A549 (cell line): ENCODE results near the gene ANO9. TPM values are rescaled to one million over a fixed set of nuclear protein-coding genes. Genes with fewer than 3 reads are reported as not detected.

Source experiments
- ATAC-seq, 2 experiments: fragments of 200-7000 bp in 1 of 2; fragments of >200 bp in 1 of 2; cut with Nextera tagmentation in 1 of 2; cut with Tn5 transposase in 1 of 2; 3 replicates each; pipeline versions ENCODE4 v1.8.0 to v1.9.1; 2018 to 2020; ENCODE audit warnings: mild to moderate bottlenecking in 1 of 2, moderate library complexity in 1 of 2
- CTCF ChIA-PET: fragments of 300-600 bp; sonication (Branson Sonifier 250); formaldehyde crosslinking; extraction: SDS; loops from one replicate; lab custom pipeline; 2021; ENCODE audit warnings: antibody characterized with exemption, inconsistent platforms; lab: Yijun Ruan, JAX
- POLR2A ChIA-PET: fragments of 350-600 bp; formaldehyde crosslinking; extraction: SDS; loops from one replicate; lab custom pipeline; 2021; ENCODE audit warnings: antibody characterized with exemption, inconsistent platforms; lab: Yijun Ruan, JAX
- DNase-seq, 2 experiments: peaks; one replicate each; pipeline versions ENCODE4 v3.0.0 to v3.0.0-alpha.2; 2011 to 2016; ENCODE audit warnings: low read depth in 1 of 2, low spot score in 1 of 2
- FAIRE-seq: peaks from 2 replicates; lab custom pipeline; 2011; peaks lifted over from hg19 to GRCh38; lab: Jason Lieb, UNC
- H3K27ac ChIP-seq, 2 experiments: fragments of >200 bp; sonication (Bioruptor Twin); formaldehyde crosslinking; 3 replicates each; pipeline ENCODE4 v1.5.1; 2016 to 2017
- H3K4me1 ChIP-seq: fragments of >200 bp; sonication (Bioruptor Twin); formaldehyde crosslinking; 3 replicates; pipeline ENCODE4 v1.6.1; 2016
- H3K4me2 ChIP-seq: fragments of >200 bp; sonication (Bioruptor Twin); formaldehyde crosslinking; 3 replicates; pipeline ENCODE4 v1.6.1; 2016
- H3K4me3 ChIP-seq: fragments of >200 bp; sonication (Bioruptor Twin); formaldehyde crosslinking; 3 replicates; pipeline ENCODE4 v1.5.1; 2016
- H3K9me3 ChIP-seq: fragments of >200 bp; sonication (Bioruptor Twin); formaldehyde crosslinking; 3 replicates; pipeline ENCODE4 v1.6.1; 2016
- CBX8 ChIP-seq: fragments of 200-600 bp; sonication (generic); IDR thresholded peaks from 2 replicates; pipeline ENCODE4 v1.6.1; 2016
- CHD4 ChIP-seq: fragments of 200-600 bp; sonication (generic); IDR thresholded peaks from 2 replicates; pipeline ENCODE4 v1.6.1; 2016; ENCODE audit warnings: antibody characterized with exemption, mild to moderate bottlenecking, borderline replicate concordance
- EHF ChIP-seq: fragments of 250-450 bp; sonication (Bioruptor Pico); IDR thresholded peaks from 2 replicates; pipeline ENCODE4 v1.5.0; 2020; ENCODE audit warnings: mild to moderate bottlenecking
- EHMT2 ChIP-seq: fragments of 200-600 bp; sonication (generic); IDR thresholded peaks from 2 replicates; pipeline ENCODE4 v1.6.1; 2016; ENCODE audit warnings: antibody characterized with exemption, low read depth, mild to moderate bottlenecking, moderate library complexity
- EP300 ChIP-seq, 2 experiments: fragments of >200 bp; sonication (Bioruptor Twin); formaldehyde crosslinking; IDR thresholded peaks; 2 replicates in 1 of 2; 3 replicates in 1 of 2; pipeline ENCODE4 v1.6.1; 2016 to 2017
- FOXS1 ChIP-seq: fragments of 250-450 bp; sonication (Bioruptor Pico); IDR thresholded peaks from 2 replicates; pipeline ENCODE4 v1.5.0; 2020; ENCODE audit warnings: mild to moderate bottlenecking, moderate library complexity
- HDAC2 ChIP-seq: fragments of 200-600 bp; sonication (generic); IDR thresholded peaks from 2 replicates; pipeline ENCODE4 v1.6.1; 2016
- HEYL ChIP-seq: fragments of 250-450 bp; sonication (Bioruptor Pico); IDR thresholded peaks from 2 replicates; pipeline ENCODE4 v1.8.0; 2021; ENCODE audit warnings: mild to moderate bottlenecking, moderate library complexity
- MAZ ChIP-seq: fragments of 150-350 bp; IDR thresholded peaks from 2 replicates; pipeline ENCODE4 v1.6.1; 2014; ENCODE audit warnings: antibody characterized with exemption, low read depth, low read length, borderline replicate concordance
- NFE2L2 ChIP-seq: fragments of 150-350 bp; conservative IDR thresholded peaks from 2 replicates; pipeline ENCODE4 v1.6.1; 2014; ENCODE audit warnings: low read length
- NPAS2 ChIP-seq: fragments of 250-450 bp; sonication (Bioruptor Pico); IDR thresholded peaks from 2 replicates; pipeline ENCODE4 v1.8.0; 2022; ENCODE audit warnings: mild to moderate bottlenecking, moderate library complexity, borderline replicate concordance
- POLR2A ChIP-seq: IDR thresholded peaks from 2 replicates; pipeline ENCODE4 v1.6.1; 2012; ENCODE audit warnings: mild to moderate bottlenecking, low read length
- RAD21 ChIP-seq, 2 experiments: fragments of >200 bp in 1 of 2; sonication (Bioruptor Twin) in 1 of 2; formaldehyde crosslinking in 1 of 2; IDR thresholded peaks in 1 of 2; conservative IDR thresholded peaks in 1 of 2; 2 replicates in 1 of 2; 3 replicates in 1 of 2; pipeline ENCODE4 v1.6.1; 2012 to 2018; ENCODE audit warnings: inconsistent platforms in 1 of 2
- RARB ChIP-seq: fragments of 250-450 bp; sonication (Bioruptor Pico); IDR thresholded peaks from 2 replicates; pipeline ENCODE4 v1.8.0; 2021; ENCODE audit warnings: mild to moderate bottlenecking, moderate library complexity
- RCOR1 ChIP-seq: fragments of 150-350 bp; IDR thresholded peaks from 2 replicates; pipeline ENCODE4 v1.6.1; 2014; ENCODE audit warnings: antibody characterized with exemption, low read length, low read depth
- RFX5 ChIP-seq: fragments of 450-650 bp; IDR thresholded peaks from 2 replicates; pipeline ENCODE4 v1.7.1; 2014; ENCODE audit warnings: antibody characterized with exemption, mild to moderate bottlenecking, moderate library complexity
- RNF2 ChIP-seq: fragments of 200-600 bp; sonication (generic); IDR thresholded peaks from 2 replicates; pipeline ENCODE4 v1.6.1; 2016; ENCODE audit warnings: low read depth, mild to moderate bottlenecking, antibody characterized with exemption, moderate library complexity, borderline replicate concordance
- SREBF2 ChIP-seq: fragments of 450-650 bp; IDR thresholded peaks from 2 replicates; pipeline ENCODE4 v1.6.1; 2014; ENCODE audit warnings: mild to moderate bottlenecking, moderate library complexity
- ZSCAN20 ChIP-seq: fragments of 250-450 bp; sonication (Bioruptor Pico); IDR thresholded peaks from 2 replicates; pipeline ENCODE4 v1.8.0; 2022; ENCODE audit warnings: mild to moderate bottlenecking, moderate library complexity
- WGBS: methylation state at CpG from one replicate; pipeline ENCODE4 v1.1.6; 2017; ENCODE audit errors: missing lambda C conversion rate; 5-methylcytosine and 5-hydroxymethylcytosine counted together
- polyA plus RNA-seq, 4 experiments: library from polyadenylated mRNA; depleted of rRNA in 3 of 4; stranded (reverse); fragments of >200 nt; fragmentation: RNase III in 1 of 4; extraction: RNeasy Plus Mini Kit Qiagen cat#74134 plus additional on column Dnase treatment in 1 of 4; gene quantifications; 2 replicates in 3 of 4; 3 replicates in 1 of 4; pipeline ENCODE4 v1.2.3, GENCODE V29; 2011 to 2017
- TF ChIP-seq, protein P1 (sequence below): fragments of 250-450 bp; sonication (Bioruptor Pico); IDR thresholded peaks from 2 replicates; pipeline ENCODE4 v1.5.0; 2020; ENCODE audit warnings: low read depth, mild to moderate bottlenecking, moderate library complexity
- TF ChIP-seq, protein P2 (sequence below): IDR thresholded peaks from 2 replicates; pipeline ENCODE4 v1.6.1; 2012
- TF ChIP-seq, protein P3 (sequence below): fragments of 200-600 bp; sonication (generic); IDR thresholded peaks from 2 replicates; pipeline ENCODE4 v1.6.1; 2016; ENCODE audit warnings: antibody characterized with exemption, mild to moderate bottlenecking, moderate library complexity
- TF ChIP-seq, protein P4 (sequence below): IDR thresholded peaks from 2 replicates; pipeline ENCODE4 v1.6.1; 2012; ENCODE audit warnings: low read depth, borderline replicate concordance

ANO9 gene
- polyA plus RNA-seq, 2 of the 4 experiments (the other 2 are of a cell fraction): 0.50 to 0.66 TPM

DNA sequence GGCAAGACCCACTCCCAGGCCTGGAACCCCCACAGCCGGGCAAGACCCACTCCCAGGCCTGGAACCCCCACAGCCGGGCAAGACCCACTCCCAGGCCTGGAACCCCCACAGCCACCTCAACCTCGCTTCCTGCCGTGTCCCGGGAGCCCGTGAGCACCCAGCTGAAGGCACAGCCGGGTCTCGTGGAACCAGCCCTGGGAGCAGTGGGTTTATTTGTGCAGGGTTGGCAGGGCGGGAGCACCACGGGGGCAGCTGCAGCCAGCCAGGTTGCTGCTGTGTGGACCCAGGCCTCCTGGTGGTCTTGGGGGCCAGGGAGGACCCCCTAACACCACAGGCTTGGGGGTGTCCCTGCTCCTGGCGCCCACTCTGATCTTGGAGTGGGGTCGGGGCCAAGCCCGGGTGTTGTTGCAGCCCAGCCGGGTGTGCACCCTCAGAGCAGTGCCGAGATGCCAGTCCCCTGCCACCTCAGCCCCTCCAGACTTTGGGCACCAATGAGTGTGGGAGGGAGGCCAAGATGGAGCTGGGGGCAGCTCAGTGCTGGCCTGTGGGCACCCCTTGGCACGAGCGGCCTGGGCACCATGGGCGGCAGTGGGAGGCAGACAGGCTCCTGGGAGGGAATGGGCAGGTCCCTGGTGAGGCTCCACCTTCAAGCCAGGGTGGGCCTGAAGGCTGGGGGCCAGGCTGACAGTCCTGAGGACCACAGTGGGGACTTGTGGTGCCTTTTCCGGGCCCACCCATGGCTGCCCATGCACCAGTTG, 56.0 kb downstream of the ANO9 start:
- no peak for DNase-seq
- 50% methylated on average over 1 of the region's 19 CpGs for whole genome bisulfite sequencing
- ATAC-seq: no peak
- Histone ChIP-seq H3K9me3 (no peaks in the 10 kb centered on the region), H3K27ac (no peak overlapping the region), H3K4me2 (no peak overlapping the region), H3K4me1 (no peaks in the 10 kb centered on the region), H3K4me3 (no peak overlapping the region)
- TF ChIP-seq NFE2L2 (no peak), FOXS1 (CRISPR knock-in tag) (no peak), RAD21 (conservative IDR thresholded peaks at IDR 0.05 in 1 of 2, IDR thresholded peaks at IDR 0.05 in 1 of 2) (no peak), SREBF2 (no peak), RCOR1 (no peak), RNF2 (no peak), HDAC2 (no peak), POLR2A (no peak), ZSCAN20 (CRISPR knock-in tag) (no peak), EHMT2 (no peak), NPAS2 (CRISPR knock-in tag) (no peak), RFX5 (no peak), HEYL (CRISPR knock-in tag) (no peak), EP300 (IDR thresholded peaks at IDR 0.05) (no peak), MAZ (no peak)
- TF ChIP-seq, protein P1, sequence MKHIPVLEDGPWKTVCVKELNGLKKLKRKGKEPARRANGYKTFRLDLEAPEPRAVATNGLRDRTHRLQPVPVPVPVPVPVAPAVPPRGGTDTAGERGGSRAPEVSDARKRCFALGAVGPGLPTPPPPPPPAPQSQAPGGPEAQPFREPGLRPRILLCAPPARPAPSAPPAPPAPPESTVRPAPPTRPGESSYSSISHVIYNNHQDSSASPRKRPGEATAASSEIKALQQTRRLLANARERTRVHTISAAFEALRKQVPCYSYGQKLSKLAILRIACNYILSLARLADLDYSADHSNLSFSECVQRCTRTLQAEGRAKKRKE (CRISPR knock-in tag): no peak
- TF ChIP-seq, protein P2, sequence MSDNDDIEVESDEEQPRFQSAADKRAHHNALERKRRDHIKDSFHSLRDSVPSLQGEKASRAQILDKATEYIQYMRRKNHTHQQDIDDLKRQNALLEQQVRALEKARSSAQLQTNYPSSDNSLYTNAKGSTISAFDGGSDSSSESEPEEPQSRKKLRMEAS: no peak
- POLR2A ChIA-PET: no interaction called here
- FAIRE-seq: no peak
- CTCF ChIA-PET: interaction anchor here (1.1 to 1.4 kb wide), 2 partner anchors 13 to 23 kb away, joined by 3 to 5 read pairs; no protein-coding TSS in a partner anchor

DNA sequence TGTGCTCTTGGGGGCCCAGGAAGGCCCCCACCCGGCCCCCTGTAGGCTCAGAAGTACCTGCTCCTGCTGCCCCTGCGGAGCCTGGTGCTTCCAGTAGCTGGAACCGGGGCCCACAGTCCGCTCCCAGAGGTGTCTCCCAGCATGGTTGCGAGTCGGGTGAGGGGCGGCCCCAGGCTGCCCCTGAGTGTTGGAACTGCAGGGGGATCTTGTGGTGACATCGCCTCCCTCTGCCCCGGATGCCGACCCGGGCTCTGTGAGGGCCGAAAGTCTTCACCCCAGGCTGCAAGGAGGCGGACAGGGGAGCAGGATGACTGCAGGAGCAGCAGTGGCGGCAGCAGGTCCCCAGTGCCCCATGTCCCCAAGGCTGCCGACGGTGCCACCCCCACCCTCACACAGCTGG, 57.3 kb downstream of the ANO9 start:
- Histone ChIP-seq H3K9me3 (no peaks in the 10 kb centered on the region), H3K4me2 (no peak overlapping the region), H3K27ac (no peak overlapping the region), H3K4me3 (no peak overlapping the region), H3K4me1 (no peaks in the 10 kb centered on the region)
- DNase-seq: no peak
- no peak for ATAC-seq
- ChIA-PET POLR2A (no interaction called here), CTCF (interaction anchor here (1.7 kb wide), 1 partner anchor 64 kb away, joined by 4 read pairs; no protein-coding TSS in a partner anchor)
- FAIRE-seq: no peak
- 92% methylated on average over 7 of the region's 16 CpGs for WGBS
- TF ChIP-seq, protein P3, sequence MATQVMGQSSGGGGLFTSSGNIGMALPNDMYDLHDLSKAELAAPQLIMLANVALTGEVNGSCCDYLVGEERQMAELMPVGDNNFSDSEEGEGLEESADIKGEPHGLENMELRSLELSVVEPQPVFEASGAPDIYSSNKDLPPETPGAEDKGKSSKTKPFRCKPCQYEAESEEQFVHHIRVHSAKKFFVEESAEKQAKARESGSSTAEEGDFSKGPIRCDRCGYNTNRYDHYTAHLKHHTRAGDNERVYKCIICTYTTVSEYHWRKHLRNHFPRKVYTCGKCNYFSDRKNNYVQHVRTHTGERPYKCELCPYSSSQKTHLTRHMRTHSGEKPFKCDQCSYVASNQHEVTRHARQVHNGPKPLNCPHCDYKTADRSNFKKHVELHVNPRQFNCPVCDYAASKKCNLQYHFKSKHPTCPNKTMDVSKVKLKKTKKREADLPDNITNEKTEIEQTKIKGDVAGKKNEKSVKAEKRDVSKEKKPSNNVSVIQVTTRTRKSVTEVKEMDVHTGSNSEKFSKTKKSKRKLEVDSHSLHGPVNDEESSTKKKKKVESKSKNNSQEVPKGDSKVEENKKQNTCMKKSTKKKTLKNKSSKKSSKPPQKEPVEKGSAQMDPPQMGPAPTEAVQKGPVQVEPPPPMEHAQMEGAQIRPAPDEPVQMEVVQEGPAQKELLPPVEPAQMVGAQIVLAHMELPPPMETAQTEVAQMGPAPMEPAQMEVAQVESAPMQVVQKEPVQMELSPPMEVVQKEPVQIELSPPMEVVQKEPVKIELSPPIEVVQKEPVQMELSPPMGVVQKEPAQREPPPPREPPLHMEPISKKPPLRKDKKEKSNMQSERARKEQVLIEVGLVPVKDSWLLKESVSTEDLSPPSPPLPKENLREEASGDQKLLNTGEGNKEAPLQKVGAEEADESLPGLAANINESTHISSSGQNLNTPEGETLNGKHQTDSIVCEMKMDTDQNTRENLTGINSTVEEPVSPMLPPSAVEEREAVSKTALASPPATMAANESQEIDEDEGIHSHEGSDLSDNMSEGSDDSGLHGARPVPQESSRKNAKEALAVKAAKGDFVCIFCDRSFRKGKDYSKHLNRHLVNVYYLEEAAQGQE: no peak
- TF ChIP-seq RARB (CRISPR knock-in tag) (no peak), SREBF2 (no peak), CHD4 (no peak), EHF (no peak), ZSCAN20 (CRISPR knock-in tag) (no peak), CBX8 (no peak)
- TF ChIP-seq, protein P4, sequence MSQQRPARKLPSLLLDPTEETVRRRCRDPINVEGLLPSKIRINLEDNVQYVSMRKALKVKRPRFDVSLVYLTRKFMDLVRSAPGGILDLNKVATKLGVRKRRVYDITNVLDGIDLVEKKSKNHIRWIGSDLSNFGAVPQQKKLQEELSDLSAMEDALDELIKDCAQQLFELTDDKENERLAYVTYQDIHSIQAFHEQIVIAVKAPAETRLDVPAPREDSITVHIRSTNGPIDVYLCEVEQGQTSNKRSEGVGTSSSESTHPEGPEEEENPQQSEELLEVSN: no peak
